Esophagus muscularis mucosa (tissue), 4 donors: Measurements from ENCODE around the gene PDE8B. TPM values are rescaled to one million over a fixed set of nuclear protein-coding genes. Genes with fewer than 3 reads are reported as not detected.

Experiments used
- DNase-seq: peaks from one replicate; pipeline ENCODE4 v3.0.0-alpha.2; 2017; ENCODE audit errors: extremely low spot score
- H3K27ac ChIP-seq, 4 donors: fragments of 200-600 bp; sonication (generic); replicated peaks in 1 of 4; 1 replicate in 3 of 4; 2 replicates in 1 of 4; pipeline ENCODE4 v1.5.1; 2016 to 2019; ENCODE audit warnings: mild to moderate bottlenecking in 1 of 4
- H3K27me3 ChIP-seq, 4 donors: fragments of 200-600 bp; sonication (generic); one replicate each; pipeline versions ENCODE4 v1.5.1 to v1.6.0; 2016 to 2019
- H3K36me3 ChIP-seq, 4 donors: fragments of 200-600 bp; sonication (generic); one replicate each; pipeline ENCODE4 v1.5.1; 2016 to 2019
- H3K4me1 ChIP-seq, 4 donors: fragments of 200-600 bp; sonication (generic); one replicate each; pipeline ENCODE4 v1.5.1; 2016 to 2019
- H3K4me3 ChIP-seq, 4 donors: fragments of 200-600 bp; sonication (generic); 1 replicate in 2 of 4; 2 replicates in 2 of 4; pipeline ENCODE4 v1.5.1; 2016 to 2019; ENCODE audit warnings: mild to moderate bottlenecking in 4 of 4, moderate library complexity in 1 of 4
- H3K9me3 ChIP-seq, 4 donors: fragments of 200-600 bp; sonication (generic); 1 replicate in 3 of 4; 2 replicates in 1 of 4; pipeline ENCODE4 v1.5.1; 2016 to 2019
- EP300 ChIP-seq: sonication (generic); formaldehyde crosslinking; IDR thresholded peaks from one replicate; pipeline ENCODE4 v1.6.1; 2017; ENCODE audit warnings: antibody characterized with exemption
- POLR2A ChIP-seq: fragments of 450-650 bp; IDR thresholded peaks from one replicate; pipeline ENCODE4 v1.6.1; 2017; ENCODE audit warnings: antibody characterized with exemption, moderate library complexity, mild to moderate bottlenecking, low read depth
- POLR2AphosphoS5 ChIP-seq, 2 donors: sonication (generic); formaldehyde crosslinking; IDR thresholded peaks; one replicate each; pipeline ENCODE4 v1.6.1; 2017; ENCODE audit warnings: antibody characterized with exemption in 2 of 2
- WGBS: methylation state at CpG from one replicate; pipeline ENCODE4 v1.1.5; 2018; 5-methylcytosine and 5-hydroxymethylcytosine counted together
- intact Hi-C: fragments of 100-400 bp; cut with DNase I; formaldehyde crosslinking; loops from one replicate; pipeline ENCODE4 v1.15.1; 2023
- total RNA-seq, 4 donors: library from RNA; depleted of rRNA; stranded (reverse); fragments of >200 nt; gene quantifications; one replicate each; pipeline versions ENCODE4 v1.1.0 to v1.2.1, GENCODE V29; 2016
- TF ChIP-seq, protein P1 (sequence below), 3 experiments: fragments of 200-600 bp in 2 of 3; fragments of 450-650 bp in 1 of 3; sonication (generic) in 2 of 3; IDR thresholded peaks; one replicate each; pipeline ENCODE4 v1.5.1; 2017 to 2019; ENCODE audit warnings: antibody characterized with exemption in 3 of 3, mild to moderate bottlenecking in 2 of 3, moderate library complexity in 1 of 3

PDE8B gene
- total RNA-seq, 4 donors from 2014 or later, result 0.83 to 7.1 (median 1.5) TPM

GRCh38 chr5:77359231-77359630 lies 148.8 kb downstream of the PDE8B start:
- intact Hi-C loops, result no loop called here
- H3K9me3 ChIP-seq, result no peaks in the 10 kb centered on the region
- WGBS, result 72% methylated on average over 6 of the region's 6 CpGs
- H3K4me3 ChIP-seq, result no peak overlapping the region
- no peaks in the 10 kb centered on the region for H3K4me1 ChIP-seq
- no peaks in the 10 kb centered on the region for H3K36me3 ChIP-seq
- no peak overlapping the region for H3K27ac ChIP-seq
- no peak for TF ChIP-seq POLR2A
- no peak for TF ChIP-seq POLR2AphosphoS5 (IDR thresholded peaks at IDR 0.05)
- TF ChIP-seq EP300, result no peak
- TF ChIP-seq, protein P1, sequence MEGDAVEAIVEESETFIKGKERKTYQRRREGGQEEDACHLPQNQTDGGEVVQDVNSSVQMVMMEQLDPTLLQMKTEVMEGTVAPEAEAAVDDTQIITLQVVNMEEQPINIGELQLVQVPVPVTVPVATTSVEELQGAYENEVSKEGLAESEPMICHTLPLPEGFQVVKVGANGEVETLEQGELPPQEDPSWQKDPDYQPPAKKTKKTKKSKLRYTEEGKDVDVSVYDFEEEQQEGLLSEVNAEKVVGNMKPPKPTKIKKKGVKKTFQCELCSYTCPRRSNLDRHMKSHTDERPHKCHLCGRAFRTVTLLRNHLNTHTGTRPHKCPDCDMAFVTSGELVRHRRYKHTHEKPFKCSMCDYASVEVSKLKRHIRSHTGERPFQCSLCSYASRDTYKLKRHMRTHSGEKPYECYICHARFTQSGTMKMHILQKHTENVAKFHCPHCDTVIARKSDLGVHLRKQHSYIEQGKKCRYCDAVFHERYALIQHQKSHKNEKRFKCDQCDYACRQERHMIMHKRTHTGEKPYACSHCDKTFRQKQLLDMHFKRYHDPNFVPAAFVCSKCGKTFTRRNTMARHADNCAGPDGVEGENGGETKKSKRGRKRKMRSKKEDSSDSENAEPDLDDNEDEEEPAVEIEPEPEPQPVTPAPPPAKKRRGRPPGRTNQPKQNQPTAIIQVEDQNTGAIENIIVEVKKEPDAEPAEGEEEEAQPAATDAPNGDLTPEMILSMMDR (IDR thresholded peaks at IDR 0.05), result no peak
- no peak for DNase-seq
- no peaks in the 10 kb centered on the region for H3K27me3 ChIP-seq

- no peak for TF ChIP-seq POLR2AphosphoS5 (IDR thresholded peaks at IDR 0.05)
- no peak for TF ChIP-seq EP300
- TF ChIP-seq, protein P1 (IDR thresholded peaks at IDR 0.05), result no peak
- TF ChIP-seq POLR2A, result no peak
- no peak for DNase-seq
- H3K9me3 ChIP-seq, result no peaks in the 10 kb centered on the region
- H3K4me3 ChIP-seq, result no peak overlapping the region
- intact Hi-C loops, result no loop called here
- H3K27me3 ChIP-seq, result no peaks in the 10 kb centered on the region
- H3K27ac ChIP-seq, result no peak overlapping the region
- H3K36me3 ChIP-seq, result no peaks in the 10 kb centered on the region
- H3K4me1 ChIP-seq, result no peaks in the 10 kb centered on the region
These were observed 149.9 kb downstream of the PDE8B start for GRCh38 chr5:77360381-77360780.

- 89% methylated on average over 1 of the region's 1 CpG for WGBS
- Histone ChIP-seq H3K27me3 (no peaks in the 10 kb centered on the region), H3K4me1 (no peaks in the 10 kb centered on the region), H3K9me3 (no peaks in the 10 kb centered on the region), H3K4me3 (no peak overlapping the region), H3K36me3 (no peaks in the 10 kb centered on the region), H3K27ac (no peak overlapping the region)
- DNase-seq, result no peak
- TF ChIP-seq EP300 (no peak), POLR2A (no peak), POLR2AphosphoS5 (IDR thresholded peaks at IDR 0.05) (no peak)
- TF ChIP-seq, protein P1 (IDR thresholded peaks at IDR 0.05), result no peak
- intact Hi-C loops, result no loop called here
These were observed 150.5 kb downstream of the PDE8B start for GRCh38 chr5:77360973-77361372.

GRCh38 chr5:77366717-77367500 lies 156.4 kb downstream of the PDE8B start:
- intact Hi-C loops, result no loop called here
- DNase-seq, result peak; percentile 31
- H3K9me3 ChIP-seq, result no peaks in the 10 kb centered on the region
- WGBS, result 84% methylated on average over 5 of the region's 5 CpGs
- no peaks in the 10 kb centered on the region for H3K27me3 ChIP-seq
- no peaks in the 10 kb centered on the region for H3K36me3 ChIP-seq
- H3K4me1 ChIP-seq, result no peaks in the 10 kb centered on the region
- no peak overlapping the region for H3K27ac ChIP-seq
- no peak overlapping the region for H3K4me3 ChIP-seq
- TF ChIP-seq POLR2A (no peak), EP300 (no peak), POLR2AphosphoS5 (IDR thresholded peaks at IDR 0.05) (no peak)
- TF ChIP-seq, protein P1 (IDR thresholded peaks at IDR 0.05), result no peak

GRCh38 chr5:77367741-77368140 lies 157.3 kb downstream of the PDE8B start:
- H3K4me3 ChIP-seq, result no peak overlapping the region
- WGBS, result 82% methylated on average over 4 of the region's 4 CpGs
- no peak overlapping the region for H3K27ac ChIP-seq
- H3K9me3 ChIP-seq, result no peaks in the 10 kb centered on the region
- H3K27me3 ChIP-seq, result no peaks in the 10 kb centered on the region
- TF ChIP-seq POLR2AphosphoS5 (IDR thresholded peaks at IDR 0.05) (no peak), EP300 (no peak), POLR2A (no peak)
- TF ChIP-seq, protein P1 (IDR thresholded peaks at IDR 0.05), result no peak
- H3K36me3 ChIP-seq, result no peaks in the 10 kb centered on the region
- intact Hi-C loops, result no loop called here
- H3K4me1 ChIP-seq, result no peaks in the 10 kb centered on the region
- DNase-seq, result peak; percentile 62
